Activated naive CD8-positive, alpha-beta T cell treated with anti-CD3 and anti-CD28 coated beads, Interleukin-2, amount 50 U/mL, for 24 hours (primary cell): Measurements from ENCODE around the gene OR1N2.
A peak's percentile ranks its signal among the peaks of the same experiment; 100 is the strongest.
"Not testable (repeated sequence)": the region's sequence is repeated elsewhere in the genome, so short reads cannot be mapped to it uniquely, and the experiment has no call there.

ENCODE experiments used
- ATAC-seq: fragments of 150-1000 bp; cut with Tn5 transposase; one replicate; pipeline ENCODE4 v1.10.0; 2021
- DNase-seq: peaks from one replicate; pipeline ENCODE4 v3.0.0; 2021
- H3K27ac Mint-ChIP-seq: one replicate; pipeline ENCODE4 v1.8.0; 2021; ENCODE audit warnings: mild to moderate bottlenecking, mixed read lengths
- H3K27me3 Mint-ChIP-seq: one replicate; pipeline ENCODE4 v1.8.0; 2021; ENCODE audit warnings: mixed read lengths
- H3K36me3 Mint-ChIP-seq: one replicate; pipeline ENCODE4 v1.8.0; 2021; ENCODE audit warnings: low read depth, mixed read lengths
- H3K4me1 Mint-ChIP-seq: one replicate; pipeline ENCODE4 v1.8.0; 2021; ENCODE audit warnings: mixed read lengths
- H3K4me3 Mint-ChIP-seq: one replicate; pipeline ENCODE4 v1.8.0; 2021; ENCODE audit warnings: mild to moderate bottlenecking, moderate library complexity, mixed read lengths
- H3K9me3 Mint-ChIP-seq: one replicate; pipeline ENCODE4 v1.8.0; 2021; ENCODE audit warnings: mixed read lengths

Gene OR1N2

GRCh38 chr9:122552812-122553211, at the start of gene OR1N2:
Gene OR1N2, plus strand, starts transcription at chr9:122553112. Its CDS starts 100 bp downstream, at chr9:122553212.
- Mint-ChIP-seq H3K27ac (no peak within 1 kb of the TSS), H3K27me3 (peaks cover 22% of the 10 kb centered on the region), H3K36me3 (no peaks in the 10 kb centered on the region), H3K4me1 (no peaks in the 10 kb centered on the region), H3K9me3 (peaks cover 10% of the 10 kb centered on the region), H3K4me3 (no peak within 1 kb of the TSS)
- ATAC-seq = no peak
- DNase-seq = no peak

GRCh38 chr9:122506964-122507363, 45.9 kb upstream of the OR1N2 start:
- H3K4me3 Mint-ChIP-seq = no peak overlapping the region
- DNase-seq (no peak), ATAC-seq (no peak)
- H3K4me1 Mint-ChIP-seq = no peaks in the 10 kb centered on the region
- peaks cover 16% of the 10 kb centered on the region for H3K27me3 Mint-ChIP-seq
- no peaks in the 10 kb centered on the region for H3K36me3 Mint-ChIP-seq
- no peaks in the 10 kb centered on the region for H3K9me3 Mint-ChIP-seq
- no peak overlapping the region for H3K27ac Mint-ChIP-seq

GRCh38 chr9:122510502-122510901, 42.4 kb upstream of the OR1N2 start, which contains the start of gene OR1J2:
Gene OR1J2, plus strand, starts transcription at chr9:122510802. Its CDS starts 0 bp downstream, at chr9:122510802.
- Mint-ChIP-seq H3K4me1 (no peaks in the 10 kb centered on the region), H3K27ac (no peak within 1 kb of the TSS), H3K4me3 (no peak within 1 kb of the TSS), H3K9me3 (no peaks in the 10 kb centered on the region), H3K36me3 (no peaks in the 10 kb centered on the region), H3K27me3 (peaks cover 23% of the 10 kb centered on the region)
- no peak for DNase-seq
- ATAC-seq = no peak

- H3K4me3 Mint-ChIP-seq = no peak overlapping the region
- no peaks in the 10 kb centered on the region for H3K36me3 Mint-ChIP-seq
- H3K27ac Mint-ChIP-seq = no peak overlapping the region
Observed at GRCh38 chr9:122518226-122518625, 34.7 kb upstream of the OR1N2 start.

GRCh38 chr9:122518841-122519240, 34.1 kb upstream of the OR1N2 start, which contains the start of gene OR1J4:
Gene OR1J4, plus strand, starts transcription at chr9:122519141. Its CDS starts 0 bp downstream, at chr9:122519141.
- DNase-seq (no peak), ATAC-seq (no peak)
- Mint-ChIP-seq H3K4me3 (no peak within 1 kb of the TSS), H3K27me3 (peaks cover 21% of the 10 kb centered on the region), H3K4me1 (no peaks in the 10 kb centered on the region), H3K9me3 (no peaks in the 10 kb centered on the region), H3K36me3 (no peaks in the 10 kb centered on the region), H3K27ac (no peak within 1 kb of the TSS)

More at GRCh38 chr9:122518226-122518625, 34.7 kb upstream of the OR1N2 start:
- Mint-ChIP-seq H3K9me3 (no peaks in the 10 kb centered on the region), H3K4me1 (no peaks in the 10 kb centered on the region), H3K27me3 (peaks cover 19% of the 10 kb centered on the region)
- DNase-seq = no peak
- no peak for ATAC-seq

GRCh38 chr9:122519376-122519775, 33.5 kb upstream of the OR1N2 start:
- Mint-ChIP-seq H3K4me1 (no peaks in the 10 kb centered on the region), H3K27me3 (peaks cover 19% of the 10 kb centered on the region), H3K27ac (no peak overlapping the region), H3K4me3 (no peak overlapping the region), H3K36me3 (no peaks in the 10 kb centered on the region), H3K9me3 (no peaks in the 10 kb centered on the region)
- ATAC-seq (no peak), DNase-seq (no peak)

GRCh38 chr9:122526602-122527001, 26.3 kb upstream of the OR1N2 start:
- Mint-ChIP-seq H3K27me3 (peaks cover 13% of the 10 kb centered on the region), H3K9me3 (no peaks in the 10 kb centered on the region), H3K4me3 (no peak overlapping the region), H3K4me1 (peaks cover 9% of the 10 kb centered on the region), H3K27ac (peak overlapping the region; percentile 36), H3K36me3 (no peaks in the 10 kb centered on the region)
- DNase-seq (peak; percentile 13), ATAC-seq (peak; percentile 90)

- Mint-ChIP-seq H3K4me1 (peaks cover 9% of the 10 kb centered on the region), H3K9me3 (no peaks in the 10 kb centered on the region), H3K4me3 (no peak within 1 kb of the TSS), H3K27me3 (peaks cover 13% of the 10 kb centered on the region), H3K36me3 (no peaks in the 10 kb centered on the region), H3K27ac (peak within 1 kb of the TSS; percentile 36)
- DNase-seq (no peak), ATAC-seq (no peak)
Observed at GRCh38 chr9:122527193-122527592, 25.7 kb upstream of the OR1N2 start, which contains the start of gene OR1N1. Gene OR1N1, minus strand, starts transcription at chr9:122527293. Its CDS starts 0 bp downstream, at chr9:122527293.

- H3K27ac Mint-ChIP-seq = not testable (repeated sequence)
Observed at GRCh38 chr9:122531157-122531556, 21.8 kb upstream of the OR1N2 start.

GRCh38 chr9:122536134-122536533, 16.8 kb upstream of the OR1N2 start:
- ATAC-seq = no peak
- H3K9me3 Mint-ChIP-seq = no peaks in the 10 kb centered on the region
- H3K27me3 Mint-ChIP-seq = peaks cover 4% of the 10 kb centered on the region
- H3K36me3 Mint-ChIP-seq = no peaks in the 10 kb centered on the region
- no peak for DNase-seq
- H3K4me1 Mint-ChIP-seq = no peaks in the 10 kb centered on the region
- no peak overlapping the region for H3K4me3 Mint-ChIP-seq
- H3K27ac Mint-ChIP-seq = no peak overlapping the region

More at GRCh38 chr9:122531157-122531556, 21.8 kb upstream of the OR1N2 start:
- H3K27me3 Mint-ChIP-seq, H3K4me3 Mint-ChIP-seq, ATAC-seq, H3K4me1 Mint-ChIP-seq, H3K9me3 Mint-ChIP-seq, DNase-seq, H3K36me3 Mint-ChIP-seq: not testable (repeated sequence)

- H3K27ac Mint-ChIP-seq, H3K4me1 Mint-ChIP-seq, DNase-seq, H3K36me3 Mint-ChIP-seq, H3K27me3 Mint-ChIP-seq, ATAC-seq, H3K9me3 Mint-ChIP-seq, H3K4me3 Mint-ChIP-seq: not testable (repeated sequence)
Observed at GRCh38 chr9:122537066-122537465, 15.8 kb upstream of the OR1N2 start.

- Mint-ChIP-seq H3K9me3 (no peaks in the 10 kb centered on the region), H3K36me3 (no peaks in the 10 kb centered on the region), H3K4me3 (no peak overlapping the region), H3K4me1 (no peaks in the 10 kb centered on the region), H3K27ac (no peak overlapping the region), H3K27me3 (peaks cover 4% of the 10 kb centered on the region)
- DNase-seq (no peak), ATAC-seq (no peak)
Observed at GRCh38 chr9:122538757-122539156, 14.2 kb upstream of the OR1N2 start.

- ATAC-seq = no peak
- peaks cover 21% of the 10 kb centered on the region for H3K27me3 Mint-ChIP-seq
- peaks cover 10% of the 10 kb centered on the region for H3K9me3 Mint-ChIP-seq
- no peaks in the 10 kb centered on the region for H3K4me1 Mint-ChIP-seq
- DNase-seq = no peak
- H3K27ac Mint-ChIP-seq = no peak overlapping the region
- H3K4me3 Mint-ChIP-seq = no peak overlapping the region
- H3K36me3 Mint-ChIP-seq = no peaks in the 10 kb centered on the region
Observed at GRCh38 chr9:122546196-122546595, 6.7 kb upstream of the OR1N2 start.

- Mint-ChIP-seq H3K9me3 (peaks cover 10% of the 10 kb centered on the region), H3K27me3 (peaks cover 28% of the 10 kb centered on the region), H3K4me3 (no peak overlapping the region), H3K27ac (no peak overlapping the region), H3K36me3 (no peaks in the 10 kb centered on the region), H3K4me1 (no peaks in the 10 kb centered on the region)
- ATAC-seq (no peak), DNase-seq (no peak)
Observed at GRCh38 chr9:122551371-122551770, 1.5 kb upstream of the OR1N2 start.

GRCh38 chr9:122561446-122561845, 8.5 kb downstream of the OR1N2 start:
- Mint-ChIP-seq H3K9me3 (peaks cover 12% of the 10 kb centered on the region), H3K27me3 (peaks cover 2% of the 10 kb centered on the region), H3K4me3 (no peak overlapping the region), H3K36me3 (no peaks in the 10 kb centered on the region), H3K27ac (no peak overlapping the region), H3K4me1 (peaks cover 11% of the 10 kb centered on the region)
- ATAC-seq (no peak), DNase-seq (no peak)
